ENCODE data around the gene VDAC1.

DNA sequence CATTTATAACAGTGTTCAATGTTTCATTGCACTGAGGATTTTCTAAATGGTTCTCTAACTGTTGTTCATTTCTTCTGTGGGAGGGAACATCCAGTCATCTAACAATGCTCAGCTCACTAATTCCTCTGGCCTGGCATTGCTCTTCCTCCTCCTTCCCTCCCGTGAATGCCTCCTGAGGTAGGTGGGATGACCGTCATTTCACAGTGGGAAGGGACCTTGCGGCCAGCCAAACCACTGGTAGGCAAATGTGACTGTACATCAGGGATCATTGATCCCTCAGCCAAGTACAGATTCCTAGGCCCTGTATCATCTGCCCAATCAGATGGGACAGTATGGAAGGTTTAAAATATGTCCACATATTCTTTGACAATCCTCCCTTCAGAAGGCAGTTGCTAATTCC is 23.7 kb upstream of the VDAC1 start:
- TF ChIP-seq POLR2A (IDR thresholded peaks at IDR 0.05; ENCODE audit: low read length) (no peak), GATA1 (IDR thresholded peaks at IDR 0.05; ENCODE audit: low read depth, low read length) (no peak)
